Testis (tissue), 3 donors: Measurements from ENCODE around the gene VPS33A. TPM values are rescaled to one million over a fixed set of nuclear protein-coding genes. Genes with fewer than 3 reads are reported as not detected.

Experiments used
- DNase-seq: peaks from one replicate; pipeline ENCODE4 v3.0.0-alpha.2; 2019
- H3K27ac ChIP-seq, 2 donors: fragments of 200-600 bp; sonication (generic); one replicate each; pipeline ENCODE4 v1.5.1; 2019
- H3K27me3 ChIP-seq: fragments of 200-600 bp; sonication (generic); one replicate; pipeline ENCODE4 v1.5.1; 2019
- H3K36me3 ChIP-seq: fragments of 200-600 bp; sonication (generic); one replicate; pipeline ENCODE4 v1.5.1; 2017; ENCODE audit warnings: low read depth; ENCODE audit errors: missing control alignments
- H3K4me1 ChIP-seq: fragments of 200-600 bp; sonication (generic); one replicate; pipeline ENCODE4 v1.5.1; 2019
- H3K4me3 ChIP-seq, 2 donors: fragments of 200-600 bp; sonication (generic); one replicate each; pipeline ENCODE4 v1.5.1; 2017 to 2019
- H3K9me3 ChIP-seq: fragments of 200-600 bp; sonication (generic); one replicate; pipeline ENCODE4 v1.5.1; 2017
- POLR2A ChIP-seq: fragments of 450-650 bp; IDR thresholded peaks from one replicate; pipeline ENCODE4 v1.6.1; 2017; ENCODE audit warnings: antibody characterized with exemption, mild to moderate bottlenecking, moderate library complexity
- WGBS, 2 donors: methylation state at CpG; one replicate each; pipeline ENCODE4 v1.1.5; 2018; 5-methylcytosine and 5-hydroxymethylcytosine counted together
- intact Hi-C: fragments of 100-400 bp; cut with DNase I; formaldehyde crosslinking; loops from one replicate; pipeline ENCODE4 v1.15.1; 2023; ENCODE audit warnings: low total_unique reads
- polyA plus RNA-seq: library from polyadenylated mRNA; stranded (reverse); fragments of 350-450 nt; fragmentation: Illumina TruSeq; extraction: RNeasy Lipid Tissue Mini Kit (QIAGEN cat#74804); gene quantifications from one replicate; pipeline ENCODE4 v1.2.3, GENCODE V29; 2014; ENCODE audit warnings: low read depth, low replicate concordance; ENCODE audit not compliant: insufficient read depth
- small RNA-seq, 2 donors: library from RNA; depleted of rRNA; stranded (forward); fragments of <200 nt; gene quantifications; one replicate each; pipeline ENCODE3, GENCODE V24; 2016
- total RNA-seq, 2 donors: library from RNA; depleted of rRNA; stranded (reverse); fragments of >200 nt; gene quantifications; one replicate each; pipeline ENCODE4 v1.2.3, GENCODE V29; 2016
- TF ChIP-seq, protein P1 (sequence below), 3 experiments: fragments of 450-650 bp in 2 of 3; fragments of 200-600 bp in 1 of 3; sonication (generic) in 1 of 3; IDR thresholded peaks; one replicate each; pipeline ENCODE4 v1.5.1; 2016 to 2019; ENCODE audit warnings: antibody characterized with exemption in 3 of 3, mild to moderate bottlenecking in 2 of 3, moderate library complexity in 1 of 3

Gene VPS33A
- total and polyA plus RNA-seq, 3 donors from 2014 or later, result 36.1 to 50.1 (median 41.3) TPM

DNA sequence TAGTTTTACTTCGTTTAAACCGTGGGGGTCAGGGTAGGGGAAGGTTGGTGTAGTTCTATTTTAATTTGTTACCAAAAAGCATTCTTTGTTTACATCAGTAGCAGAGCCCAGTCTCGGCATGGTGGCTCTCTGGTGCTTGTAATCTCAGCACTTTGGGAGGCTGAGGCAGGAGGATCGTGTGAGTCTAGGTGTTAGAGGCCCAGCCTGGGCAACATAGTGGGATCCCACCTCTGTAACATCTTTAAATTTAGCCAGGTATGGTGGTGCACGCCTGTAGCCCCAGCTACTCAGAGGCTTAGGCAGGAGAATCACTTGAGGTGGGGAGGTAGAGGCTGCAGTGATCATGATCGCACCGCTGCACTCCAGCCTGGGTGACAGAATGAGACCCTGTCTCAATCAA is 81.2 kb downstream of the VPS33A start:
- 92 to 97% methylated on average over 7 of the region's 7 CpGs for WGBS, 2 donors
- Histone ChIP-seq H3K4me1 (no peaks in the 10 kb centered on the region), H3K9me3 (no peaks in the 10 kb centered on the region), H3K4me3 (no peak overlapping the region), H3K36me3 (no peaks in the 10 kb centered on the region), H3K27ac (no peak overlapping the region), H3K27me3 (no peaks in the 10 kb centered on the region)
- no peak for TF ChIP-seq POLR2A
- TF ChIP-seq, protein P1, sequence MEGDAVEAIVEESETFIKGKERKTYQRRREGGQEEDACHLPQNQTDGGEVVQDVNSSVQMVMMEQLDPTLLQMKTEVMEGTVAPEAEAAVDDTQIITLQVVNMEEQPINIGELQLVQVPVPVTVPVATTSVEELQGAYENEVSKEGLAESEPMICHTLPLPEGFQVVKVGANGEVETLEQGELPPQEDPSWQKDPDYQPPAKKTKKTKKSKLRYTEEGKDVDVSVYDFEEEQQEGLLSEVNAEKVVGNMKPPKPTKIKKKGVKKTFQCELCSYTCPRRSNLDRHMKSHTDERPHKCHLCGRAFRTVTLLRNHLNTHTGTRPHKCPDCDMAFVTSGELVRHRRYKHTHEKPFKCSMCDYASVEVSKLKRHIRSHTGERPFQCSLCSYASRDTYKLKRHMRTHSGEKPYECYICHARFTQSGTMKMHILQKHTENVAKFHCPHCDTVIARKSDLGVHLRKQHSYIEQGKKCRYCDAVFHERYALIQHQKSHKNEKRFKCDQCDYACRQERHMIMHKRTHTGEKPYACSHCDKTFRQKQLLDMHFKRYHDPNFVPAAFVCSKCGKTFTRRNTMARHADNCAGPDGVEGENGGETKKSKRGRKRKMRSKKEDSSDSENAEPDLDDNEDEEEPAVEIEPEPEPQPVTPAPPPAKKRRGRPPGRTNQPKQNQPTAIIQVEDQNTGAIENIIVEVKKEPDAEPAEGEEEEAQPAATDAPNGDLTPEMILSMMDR (IDR thresholded peaks at IDR 0.05), result no peak
- intact Hi-C loops, result no loop called here
- DNase-seq, result no peak

DNA sequence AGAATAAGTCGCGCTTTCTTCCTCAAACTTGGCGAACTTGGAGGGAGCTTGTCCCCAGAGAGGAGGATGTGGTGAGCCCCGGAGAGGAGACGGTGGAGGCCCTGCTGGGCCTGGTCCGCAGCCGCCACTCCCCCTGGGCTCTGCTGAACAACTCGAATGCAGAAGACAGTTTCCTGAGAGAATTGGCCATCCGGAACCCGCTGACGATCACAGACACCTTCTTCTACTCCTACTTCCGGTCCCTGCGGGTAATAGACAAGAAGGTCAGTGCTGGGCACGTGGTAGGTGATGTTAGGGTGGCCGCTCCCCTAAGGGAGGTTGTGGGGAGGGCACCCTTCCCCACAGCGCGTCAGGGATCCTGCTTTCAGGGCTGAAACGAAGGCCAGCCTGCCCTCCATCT is 81.8 kb downstream of the VPS33A start:
- intact Hi-C loops, result no loop called here
- DNase-seq, result no peak
- no peaks in the 10 kb centered on the region for H3K27me3 ChIP-seq
- H3K4me1 ChIP-seq, result no peaks in the 10 kb centered on the region
- H3K36me3 ChIP-seq, result no peaks in the 10 kb centered on the region
- H3K9me3 ChIP-seq, result no peaks in the 10 kb centered on the region
- WGBS, 2 donors, result 81 to 92% methylated on average over 18 of the region's 18 CpGs
- H3K27ac ChIP-seq, result no peak overlapping the region
- no peak overlapping the region for H3K4me3 ChIP-seq
- TF ChIP-seq, protein P1 (IDR thresholded peaks at IDR 0.05), result no peak
- no peak for TF ChIP-seq POLR2A

DNA sequence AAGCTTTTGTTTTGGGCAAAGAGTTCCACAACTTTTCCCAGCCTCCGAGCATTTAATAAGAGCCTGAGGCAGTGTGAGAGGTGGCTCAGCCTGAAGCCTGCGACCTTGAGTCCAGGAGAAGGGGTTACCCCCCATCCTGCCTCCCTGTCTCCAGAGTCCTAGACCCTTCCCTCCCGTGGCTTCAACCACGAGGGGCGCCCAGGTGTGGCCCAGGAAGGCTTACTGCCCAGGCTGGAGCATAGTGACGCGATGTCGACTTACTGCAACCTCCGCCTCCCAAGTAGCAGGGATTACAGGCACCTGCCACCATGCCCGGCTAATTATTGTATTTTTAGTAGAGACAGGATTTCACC is 82.7 kb downstream of the VPS33A start:
- DNase-seq, result no peak
- Histone ChIP-seq H3K9me3 (no peaks in the 10 kb centered on the region), H3K36me3 (no peaks in the 10 kb centered on the region), H3K4me1 (no peaks in the 10 kb centered on the region), H3K27me3 (no peaks in the 10 kb centered on the region), H3K27ac (peak overlapping the region in 1 of 2 donors; percentile 41), H3K4me3 (peak overlapping the region; percentile 62 to 71)
- TF ChIP-seq POLR2A, result no peak
- TF ChIP-seq, protein P1 (IDR thresholded peaks at IDR 0.05), result no peak
- WGBS, 2 donors, result 49 to 57% methylated on average over 9 to 10 of the region's 10 CpGs
- intact Hi-C loops, result no loop called here

DNA sequence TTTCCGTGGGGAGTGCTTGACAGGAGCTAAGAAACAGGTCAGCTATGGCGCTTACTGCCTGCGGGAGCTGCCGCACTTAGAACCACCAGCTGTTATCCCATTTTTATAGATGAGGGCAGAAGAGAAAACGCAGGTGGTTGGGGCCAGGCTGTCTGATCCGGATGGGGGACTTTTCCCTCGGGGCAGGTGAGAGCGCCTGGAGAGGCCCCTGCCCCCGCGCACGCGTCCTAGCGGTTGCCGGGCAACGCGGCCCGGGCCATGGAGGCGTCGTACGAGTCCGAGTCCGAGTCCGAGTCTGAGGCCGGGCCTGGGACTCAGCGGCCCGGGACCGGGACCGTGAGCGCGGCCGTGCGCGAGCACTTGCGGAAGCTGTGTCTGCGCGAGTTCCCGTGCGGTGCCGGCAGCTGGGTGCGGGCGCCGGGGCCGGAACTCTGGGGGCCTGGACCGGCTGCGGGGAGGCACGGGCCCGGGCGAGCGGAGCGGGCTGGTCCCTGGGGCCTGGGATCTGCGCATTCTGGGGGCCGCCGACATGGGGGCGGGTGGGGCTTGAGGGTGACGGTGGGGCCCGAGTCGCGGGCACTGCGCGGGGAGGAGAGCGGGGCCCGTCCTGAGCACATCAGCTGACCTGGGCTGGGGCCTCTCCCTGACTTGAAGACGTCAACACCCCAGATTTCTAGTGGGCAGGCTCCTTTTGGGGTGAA is 83.3 kb downstream of the VPS33A start, which contains the start of gene LRRC43:
Gene LRRC43, plus strand, starts transcription at position 237 of the 701 bp plus-strand sequence. Its CDS starts 22 bp downstream, at position 259.
- WGBS, 2 donors, result 0 to 2% methylated on average over 5 to 61 of the region's 63 CpGs
- intact Hi-C loops, result no loop called here
- Histone ChIP-seq H3K27me3 (no peaks in the 10 kb centered on the region), H3K4me3 (peak within 1 kb of the TSS; percentile 62 to 71), H3K27ac (peak within 1 kb of the TSS in 1 of 2 donors; percentile 41), H3K9me3 (no peaks in the 10 kb centered on the region), H3K4me1 (no peaks in the 10 kb centered on the region), H3K36me3 (no peaks in the 10 kb centered on the region)
- TF ChIP-seq POLR2A, result no peak
- TF ChIP-seq, protein P1 (IDR thresholded peaks at IDR 0.05), result no peak
- DNase-seq, result peak; percentile 67

Small RNA genes lying within 50 kb of the gene (small RNA-seq; reads per million reads assigned to genes)
- 0.64 to 0.66 reads per million in 2 donors for gene DIABLO

Other genes starting within 250 kb of the VPS33A start
- gene BCL7A, start 244.6 kb downstream of the VPS33A start, total RNA-seq, result 10 to 100 TPM; 10.2 to 11.1 TPM
- gene BCL7A, start 244.6 kb downstream of the VPS33A start, polyA plus RNA-seq, result 5.9 TPM
- 10 to 100 TPM; 61.2 to 67.9 TPM for gene MLXIP, start 187.7 kb downstream of the VPS33A start, total RNA-seq
- gene MLXIP, start 187.7 kb downstream of the VPS33A start, polyA plus RNA-seq, result 39.9 TPM
- gene IL31, start 92.3 kb downstream of the VPS33A start, total RNA-seq, result not detected
- 0.38 TPM for gene IL31, start 92.3 kb downstream of the VPS33A start, polyA plus RNA-seq
- gene LRRC43, start 83.4 kb downstream of the VPS33A start, total RNA-seq, result 10 to 100 TPM; 10.8 to 11.0 TPM
- gene LRRC43, start 83.4 kb downstream of the VPS33A start, polyA plus RNA-seq, result 16.6 TPM
- 1 to 10 TPM; 2.2 to 5.2 TPM for gene B3GNT4, start 62.8 kb downstream of the VPS33A start, total RNA-seq
- 2.1 TPM for gene B3GNT4, start 62.8 kb downstream of the VPS33A start, polyA plus RNA-seq
- 100 to 1,000 TPM; 203 to 204 TPM for gene DIABLO, start 40.4 kb downstream of the VPS33A start, total RNA-seq
- gene DIABLO, start 40.4 kb downstream of the VPS33A start, polyA plus RNA-seq, result 138 TPM
- gene CLIP1, start 156.2 kb upstream of the VPS33A start, total RNA-seq, result 10 to 100 TPM; 51.9 to 66.5 TPM
- gene CLIP1, start 156.2 kb upstream of the VPS33A start, polyA plus RNA-seq, result 25.1 TPM
- 10 to 100 TPM; 25.6 to 38.3 TPM for gene ZCCHC8, start 234.4 kb upstream of the VPS33A start, total RNA-seq
- gene ZCCHC8, start 234.4 kb upstream of the VPS33A start, polyA plus RNA-seq, result 28.8 TPM